GM10847 (cell line): ENCODE data around the gene AVPI1.

Experiments used
- POLR2A ChIP-seq: IDR thresholded peaks from 2 replicates; pipeline ENCODE4 v1.6.1; 2011; ENCODE audit not compliant: insufficient read length; ENCODE audit errors: extremely low read depth

Gene AVPI1

DNA sequence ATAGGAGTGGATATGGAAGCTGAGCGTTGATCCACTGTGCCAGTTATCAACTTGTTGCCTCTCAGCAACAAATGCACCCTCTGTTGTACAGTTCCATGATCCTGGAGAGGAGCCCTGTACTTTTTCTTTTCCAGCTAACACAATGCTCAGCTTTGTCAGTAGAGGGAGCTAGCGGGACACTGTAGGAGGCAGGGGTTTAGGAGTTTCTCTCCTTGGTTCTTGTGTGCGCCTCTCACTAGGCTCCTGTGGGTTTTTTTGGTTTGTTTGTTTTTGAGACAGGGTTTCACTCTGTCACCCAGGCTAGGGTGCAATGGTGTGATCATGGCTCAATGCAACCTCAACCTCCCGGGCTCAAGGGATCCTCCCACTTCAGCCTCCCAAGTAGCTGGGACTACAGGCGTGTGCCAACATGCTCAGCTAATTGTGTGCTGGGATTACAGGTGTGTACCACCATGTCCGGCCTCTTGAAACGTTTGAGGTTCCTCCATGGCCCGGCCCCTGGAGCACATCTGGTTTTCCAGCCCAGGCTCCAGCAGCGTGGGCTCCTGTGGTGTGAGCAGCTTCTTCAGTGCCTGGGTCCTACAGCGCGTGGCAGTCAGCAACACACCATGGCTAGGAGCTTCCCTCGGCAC is 14.5 kb upstream of the AVPI1 start:
- TF ChIP-seq POLR2A, result no peak

DNA sequence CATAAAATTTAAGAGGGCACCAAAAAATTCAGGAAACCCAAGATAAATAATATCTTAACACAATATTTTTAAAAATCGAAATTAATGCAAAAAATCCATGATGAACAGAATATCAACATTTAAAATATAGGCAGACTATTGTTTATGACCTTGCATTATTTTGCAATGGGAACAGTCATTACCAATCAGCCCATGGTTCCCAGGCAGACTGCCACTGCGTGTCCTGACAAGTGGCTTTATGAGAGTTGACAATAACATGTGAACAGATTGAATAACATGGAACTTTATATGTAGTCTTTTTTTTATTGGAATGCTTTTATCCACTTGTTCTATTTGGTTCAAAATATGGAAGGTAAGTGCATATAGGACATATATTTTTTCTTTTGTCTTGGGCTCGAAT is 3.1 kb upstream of the AVPI1 start:
- TF ChIP-seq POLR2A, result no peak

DNA sequence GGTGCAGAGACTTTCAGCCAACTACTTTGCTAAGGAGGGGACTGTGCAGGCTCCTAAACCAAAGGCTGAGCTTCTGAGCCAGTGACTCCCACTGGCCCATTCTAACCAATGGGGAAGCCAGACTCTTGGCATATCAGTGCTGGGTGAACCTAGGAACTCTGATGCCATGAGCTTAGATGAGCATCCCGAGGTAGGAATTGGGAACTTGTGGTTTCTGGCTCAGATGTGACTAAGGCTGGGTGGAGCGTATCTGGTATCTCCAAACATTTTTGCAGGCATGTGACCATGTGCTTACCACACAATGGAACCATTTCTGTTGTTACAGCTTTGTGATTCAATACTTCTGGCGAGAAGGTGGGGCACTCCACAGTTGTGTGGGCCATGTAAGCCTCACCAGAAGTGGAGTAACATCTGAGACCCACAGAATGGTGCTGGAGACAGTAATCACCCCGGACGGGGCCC is 2.5 kb upstream of the AVPI1 start:
- TF ChIP-seq POLR2A, result no peak

DNA sequence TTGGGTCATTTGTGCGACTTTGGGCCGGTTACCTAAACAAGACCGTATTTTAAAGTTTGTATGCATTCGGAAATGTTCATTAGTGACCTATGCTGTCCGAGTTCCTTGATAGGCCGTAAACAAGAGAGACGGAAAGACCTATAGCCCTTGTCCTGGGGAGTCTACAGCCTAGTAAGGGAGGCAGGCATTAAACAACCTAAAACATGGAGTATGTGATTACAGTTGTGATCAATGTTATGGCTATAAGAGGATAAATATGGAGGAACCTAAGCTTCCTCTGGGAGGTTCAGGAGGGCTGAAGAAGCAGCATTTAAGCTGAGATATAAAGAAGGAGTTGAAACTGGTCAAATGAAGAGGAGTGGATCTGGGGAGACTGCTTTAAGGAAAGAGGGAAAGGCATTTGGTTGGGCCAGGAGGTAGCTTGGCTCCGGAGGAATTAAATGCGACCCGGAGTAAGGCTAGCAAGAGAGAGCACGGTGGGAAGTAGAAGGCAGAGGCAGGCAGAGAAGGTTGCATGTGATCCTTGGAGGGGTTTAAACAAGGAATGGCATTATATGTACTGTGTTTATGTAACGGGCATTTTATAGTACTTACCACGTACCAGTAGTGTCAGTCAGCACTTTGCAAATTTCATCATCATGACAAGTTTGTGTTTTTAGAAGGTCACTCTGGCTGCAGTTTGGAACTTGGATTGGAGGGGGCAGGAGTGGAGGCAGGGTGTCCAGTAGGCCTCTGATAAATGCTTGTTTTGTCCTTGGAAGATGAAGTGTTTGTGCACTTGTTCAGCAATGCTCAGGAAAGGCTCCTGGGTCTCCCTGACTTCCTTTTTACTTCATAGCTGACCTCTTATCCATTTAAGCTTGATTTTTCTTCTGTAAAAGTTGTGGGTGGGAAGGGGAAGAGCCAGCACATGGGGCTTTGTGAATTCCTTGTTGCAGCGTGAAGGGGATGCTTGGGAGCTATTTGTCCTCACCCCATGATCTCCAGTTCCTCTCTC is 1.0 kb upstream of the AVPI1 start:
- no peak for TF ChIP-seq POLR2A

DNA sequence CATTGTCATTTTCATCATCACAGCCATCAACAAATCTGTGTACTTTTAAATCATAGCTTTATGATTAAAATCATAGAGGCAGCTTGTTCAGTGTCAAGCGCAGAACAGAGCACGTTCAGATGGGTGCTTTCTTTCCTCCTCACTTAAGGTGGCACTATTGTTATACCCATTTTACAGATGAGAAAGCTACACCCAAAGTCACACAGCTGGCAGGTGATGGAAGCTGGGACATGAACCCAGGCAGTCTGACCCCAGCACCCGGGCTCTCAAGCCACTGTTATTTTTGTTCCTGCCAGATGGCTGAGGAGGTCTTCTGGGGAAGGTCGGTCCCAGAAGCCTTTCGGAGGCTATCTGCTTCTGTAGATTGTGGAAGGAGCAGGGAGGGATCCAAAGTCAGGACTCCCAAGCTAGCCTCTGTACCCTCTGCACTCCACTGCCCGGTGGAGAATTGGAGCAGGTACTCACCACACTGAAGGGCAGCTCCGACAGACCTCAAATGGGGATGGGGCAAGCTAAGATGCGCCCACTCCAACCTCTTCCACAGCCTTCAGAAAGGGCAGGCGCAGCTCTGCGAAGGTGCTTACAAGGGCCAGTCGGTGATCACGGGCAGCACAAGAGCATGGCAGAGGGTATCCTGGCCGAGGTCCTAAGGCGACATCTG is 610 bp downstream of the AVPI1 start:
- TF ChIP-seq POLR2A, result no peak

DNA sequence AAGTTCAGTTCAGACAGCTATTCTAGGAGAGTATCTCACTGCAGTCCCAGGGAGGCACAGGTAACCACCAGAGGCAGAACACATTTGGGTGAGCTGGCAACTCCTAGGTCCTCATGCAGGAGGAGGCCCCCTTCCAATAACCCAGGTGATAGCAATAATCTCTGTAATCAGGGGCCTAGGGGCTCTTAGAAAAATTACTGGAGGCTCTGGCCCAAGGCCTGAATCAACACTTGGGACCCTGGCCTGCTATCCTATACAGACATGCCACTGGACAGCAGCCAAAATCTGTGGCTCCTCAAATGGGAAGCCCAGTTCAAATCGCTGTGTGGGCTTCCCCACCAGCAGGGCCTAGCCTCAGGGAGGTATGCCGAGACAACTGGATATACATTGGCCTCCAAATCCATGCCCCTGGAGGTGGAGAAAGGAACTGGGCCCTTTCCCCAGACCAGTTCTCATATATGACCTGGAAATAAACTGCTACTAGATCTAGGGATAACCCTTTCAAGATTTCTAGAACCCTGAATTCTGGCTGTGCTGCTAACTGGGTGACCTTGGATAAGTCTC is 1.6 kb downstream of the AVPI1 start:
- TF ChIP-seq POLR2A, result no peak

DNA sequence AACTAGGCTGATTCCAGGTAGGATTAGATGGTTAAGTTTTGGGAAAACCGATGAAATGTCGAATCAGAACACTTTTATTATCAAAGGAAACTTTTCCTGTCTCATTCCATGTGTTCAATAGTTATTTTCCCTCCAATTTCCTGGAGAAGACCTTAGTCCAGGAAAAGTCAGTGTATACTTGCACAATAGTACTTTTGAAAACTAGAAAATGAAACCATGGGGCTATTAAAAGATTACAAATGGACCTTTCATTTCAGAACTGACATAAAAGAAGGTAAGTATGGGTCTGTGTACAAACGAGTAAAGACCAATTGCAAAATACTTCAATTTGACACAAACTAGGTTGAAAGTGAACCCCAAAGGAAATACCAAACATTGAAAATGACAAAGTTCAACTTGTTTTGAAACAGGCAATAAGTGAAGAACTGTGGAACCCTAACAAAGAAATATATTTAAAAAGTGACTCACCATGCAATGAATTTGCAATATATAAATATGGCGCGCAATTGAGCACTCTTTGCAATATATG is 2.1 kb downstream of the AVPI1 start:
- TF ChIP-seq POLR2A, result no peak

DNA sequence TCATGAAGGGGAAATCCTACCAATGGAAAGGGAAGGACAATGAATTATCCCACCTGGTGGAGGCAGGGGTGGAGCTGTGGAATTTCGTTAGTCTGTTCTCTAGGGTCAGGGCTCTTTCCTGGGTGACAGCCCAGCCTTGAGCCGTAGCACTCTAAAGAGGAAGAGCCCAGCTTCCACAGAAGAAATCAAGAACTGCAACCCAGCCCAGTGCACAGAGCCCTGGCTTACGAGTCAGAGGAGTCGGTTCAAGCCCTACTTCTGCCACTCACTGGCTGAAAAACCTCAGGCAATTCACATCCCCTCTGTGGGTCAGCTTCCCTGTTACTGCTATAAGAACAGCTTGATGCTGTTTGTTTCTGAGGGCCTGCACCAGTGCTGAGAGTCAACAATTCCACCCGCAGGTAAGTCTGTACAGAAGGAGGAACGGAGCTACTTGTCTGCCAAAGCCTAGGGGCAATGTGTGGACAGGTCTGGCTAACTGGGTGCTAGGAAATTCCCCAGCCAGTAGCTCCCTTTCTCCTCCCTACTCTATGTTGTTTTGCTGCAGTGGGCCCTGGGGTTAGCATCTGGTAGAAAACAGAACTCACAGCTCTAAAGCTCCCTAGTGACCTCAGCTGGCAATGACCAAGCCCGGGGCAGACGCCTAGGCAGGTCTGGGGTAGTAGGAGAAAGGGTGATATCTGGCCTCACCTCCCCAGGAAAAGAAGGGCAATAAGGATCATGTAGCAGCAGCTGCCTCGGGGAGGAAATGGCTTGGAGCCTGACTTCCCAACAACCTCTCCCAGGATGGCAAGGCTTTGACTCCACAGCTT is 3.3 kb downstream of the AVPI1 start:
- no peak for TF ChIP-seq POLR2A

DNA sequence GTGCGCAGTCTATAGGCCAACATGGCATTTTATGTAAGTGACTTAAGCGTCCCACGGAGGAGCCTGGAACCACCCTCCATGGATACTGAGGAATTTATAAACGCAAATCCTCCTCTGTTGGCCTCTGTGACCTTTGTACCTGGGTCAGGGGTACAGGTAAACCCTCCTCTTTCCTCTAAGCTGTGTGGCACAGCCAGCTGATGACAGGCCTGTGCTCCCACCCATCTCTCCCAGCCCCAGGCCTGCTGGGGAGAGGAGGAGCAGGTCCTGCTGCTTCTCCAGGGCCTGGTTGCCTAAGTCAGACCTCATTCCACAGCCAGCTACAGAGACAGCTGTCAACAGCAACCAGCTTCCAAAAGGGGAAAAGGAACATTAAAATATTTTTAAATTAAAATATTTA is 5.0 kb downstream of the AVPI1 start:
- TF ChIP-seq POLR2A, result no peak

DNA sequence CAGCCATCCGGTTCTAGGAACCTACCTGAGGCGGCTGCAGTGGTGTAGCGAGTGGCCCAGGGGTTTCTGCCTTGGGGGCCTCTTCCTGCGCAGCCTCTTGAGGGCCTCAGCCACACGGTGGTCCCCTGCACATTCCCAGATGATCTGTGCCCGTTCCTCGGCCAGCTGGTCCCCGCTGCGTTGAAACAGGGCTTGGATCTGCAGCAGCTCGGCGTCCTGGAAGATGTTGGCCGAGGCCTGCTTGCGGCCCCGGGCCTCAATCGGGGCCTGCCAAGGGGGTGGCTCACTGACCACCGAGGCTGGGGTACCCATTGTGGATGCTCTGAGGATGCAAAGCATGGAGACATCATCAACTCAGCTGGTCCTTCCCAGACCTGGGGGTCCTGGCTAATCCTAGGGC is 7.4 kb downstream of the AVPI1 start:
- TF ChIP-seq POLR2A, result no peak

DNA sequence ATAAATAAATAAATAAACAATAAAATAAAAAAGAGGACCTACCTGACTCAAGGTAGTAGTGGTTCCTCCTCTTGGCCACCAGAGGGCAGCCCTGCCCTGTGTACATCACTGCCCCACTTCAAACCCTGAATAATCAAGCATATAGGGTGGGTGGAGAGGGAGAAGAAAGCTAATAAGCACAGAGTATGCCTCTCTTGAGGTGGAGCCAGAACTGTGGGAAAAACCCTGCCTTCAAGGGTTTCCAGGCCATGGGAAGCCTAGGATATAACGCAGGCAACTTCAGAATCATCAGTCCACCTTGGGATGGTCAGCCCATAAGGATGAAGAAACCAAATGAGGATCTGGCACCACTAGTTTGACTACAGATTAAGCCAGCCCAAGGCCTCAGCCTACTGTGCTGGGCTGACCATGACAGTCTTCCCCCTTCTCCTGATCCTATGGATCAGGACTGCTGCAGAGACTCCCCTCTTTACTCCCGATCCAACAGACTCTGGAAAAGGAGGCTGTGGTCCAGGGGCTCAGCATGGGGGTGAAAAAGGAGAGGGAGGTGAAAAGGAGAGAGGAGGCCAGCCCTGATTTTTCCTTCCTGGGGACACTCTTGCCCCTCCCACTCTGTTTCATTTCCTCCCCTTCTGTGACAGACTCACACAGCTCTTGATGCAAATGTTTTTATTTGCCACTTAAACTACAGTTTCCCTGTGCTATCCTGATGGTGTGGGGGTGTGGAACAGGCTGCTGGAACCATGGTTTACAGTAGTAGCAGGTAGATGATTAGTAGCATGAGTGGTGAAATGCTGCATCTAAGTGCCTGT is 10.1 kb downstream of the AVPI1 start:
- no peak for TF ChIP-seq POLR2A

DNA sequence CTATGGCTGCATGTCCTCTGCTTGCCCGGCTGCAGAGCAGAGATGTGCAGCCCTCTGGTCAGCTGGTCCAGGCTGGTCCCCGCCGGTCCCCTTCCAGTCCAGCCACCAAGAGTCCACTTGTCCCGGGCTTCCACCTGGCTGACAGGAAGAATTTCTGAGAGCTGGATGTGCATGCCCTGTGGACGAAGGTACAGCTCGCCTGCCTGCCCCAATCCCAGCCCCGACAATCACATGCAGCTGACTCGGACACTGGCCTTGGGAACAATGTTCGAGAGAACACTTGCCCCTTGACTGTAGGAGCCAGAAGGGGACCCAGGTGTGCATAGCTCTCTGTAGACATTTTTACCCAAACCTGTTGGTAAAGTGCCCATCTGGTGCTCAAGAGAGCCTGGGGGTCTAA is 11.8 kb downstream of the AVPI1 start:
- TF ChIP-seq POLR2A, result no peak

DNA sequence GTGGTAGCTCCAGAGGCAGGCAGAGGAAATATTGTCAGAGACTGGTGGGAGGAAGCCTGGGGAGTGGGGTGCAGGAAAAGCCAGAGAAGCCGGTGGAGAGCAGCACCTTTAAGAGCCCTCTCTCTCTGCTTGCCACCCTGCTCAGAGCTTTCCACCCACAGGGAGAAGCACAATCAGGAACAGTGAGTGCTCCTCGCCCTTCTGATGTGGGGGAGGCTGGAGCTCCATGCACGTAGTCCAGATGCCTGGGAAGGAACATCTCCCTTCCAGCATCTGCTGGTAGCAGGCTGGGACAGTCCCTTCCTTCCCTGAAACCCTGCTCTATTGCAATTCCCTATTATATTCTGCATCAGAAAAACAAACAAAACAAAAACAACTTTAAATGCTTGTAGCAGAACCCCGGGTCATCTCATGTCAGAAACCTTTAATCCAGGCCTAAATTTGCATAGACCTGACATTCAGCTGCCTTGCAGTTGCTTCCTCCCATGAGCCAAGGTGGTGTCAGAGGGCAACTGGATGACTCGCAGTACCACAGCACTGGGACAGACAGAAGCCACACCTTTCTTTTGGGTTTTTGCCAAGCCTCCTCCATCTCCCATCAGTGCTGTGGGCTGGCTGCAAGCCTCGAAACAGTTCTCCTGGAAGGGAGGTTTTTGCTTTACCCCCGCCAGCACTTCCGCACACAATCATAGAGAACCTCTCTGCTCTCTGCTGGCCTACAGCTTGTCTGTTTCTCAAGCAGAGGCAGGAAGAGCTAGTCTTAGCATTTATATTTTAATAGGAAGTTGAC is 13.1 kb downstream of the AVPI1 start:
- no peak for TF ChIP-seq POLR2A
